Rectal smooth muscle tissue (tissue), 1 donor: ENCODE measurements around the gene POLR3A.

Source experiments
- H3K27ac ChIP-seq: one replicate; pipeline ENCODE4 v1.7.0; 2013; ENCODE audit warnings: low read depth, low read length, inconsistent platforms
- H3K27me3 ChIP-seq: one replicate; pipeline ENCODE4 v1.7.0; 2013; ENCODE audit warnings: low read length; ENCODE audit not compliant: control insufficient read depth, insufficient read depth
- H3K36me3 ChIP-seq: one replicate; pipeline ENCODE4 v1.7.0; 2013; ENCODE audit warnings: low read length; ENCODE audit not compliant: control insufficient read depth, insufficient read depth
- H3K4me1 ChIP-seq: one replicate; pipeline ENCODE4 v1.7.0; 2013; ENCODE audit warnings: low read length; ENCODE audit not compliant: control insufficient read depth, insufficient read depth
- H3K4me3 ChIP-seq: one replicate; pipeline ENCODE4 v1.7.0; 2013; ENCODE audit warnings: low read length
- H3K9ac ChIP-seq: one replicate; pipeline ENCODE4 v1.7.0; 2013; ENCODE audit warnings: low read length

Gene POLR3A

GRCh38 chr10:77965294-77965693 is 64.0 kb downstream of the POLR3A start:
- peaks cover 12% of the 10 kb centered on the region for H3K4me1 ChIP-seq
- H3K4me3 ChIP-seq = no peak overlapping the region
- no peak overlapping the region for H3K27ac ChIP-seq
- H3K27me3 ChIP-seq = no peaks in the 10 kb centered on the region
- H3K36me3 ChIP-seq = no peaks in the 10 kb centered on the region
- H3K9ac ChIP-seq = no peak overlapping the region

- H3K27ac ChIP-seq = no peak overlapping the region
- H3K27me3 ChIP-seq = no peaks in the 10 kb centered on the region
- H3K9ac ChIP-seq = no peak overlapping the region
- peaks cover 9% of the 10 kb centered on the region for H3K4me1 ChIP-seq
- no peaks in the 10 kb centered on the region for H3K36me3 ChIP-seq
- H3K4me3 ChIP-seq = no peak overlapping the region
These were observed 64.5 kb downstream of the POLR3A start for GRCh38 chr10:77964811-77965210.

GRCh38 chr10:77963901-77964300 is 65.4 kb downstream of the POLR3A start:
- H3K9ac ChIP-seq = no peak overlapping the region
- no peak overlapping the region for H3K27ac ChIP-seq
- no peaks in the 10 kb centered on the region for H3K36me3 ChIP-seq
- peaks cover under 1% of the 10 kb centered on the region for H3K4me1 ChIP-seq
- H3K27me3 ChIP-seq = no peaks in the 10 kb centered on the region
- no peak overlapping the region for H3K4me3 ChIP-seq

- H3K36me3 ChIP-seq = no peaks in the 10 kb centered on the region
- H3K27ac ChIP-seq = no peak overlapping the region
- no peak overlapping the region for H3K4me3 ChIP-seq
- no peak overlapping the region for H3K9ac ChIP-seq
- no peaks in the 10 kb centered on the region for H3K27me3 ChIP-seq
- H3K4me1 ChIP-seq = no peaks in the 10 kb centered on the region
These were observed 66.8 kb downstream of the POLR3A start for GRCh38 chr10:77962350-77963146.

- no peak overlapping the region for H3K9ac ChIP-seq
- no peak overlapping the region for H3K27ac ChIP-seq
- no peaks in the 10 kb centered on the region for H3K4me1 ChIP-seq
- no peaks in the 10 kb centered on the region for H3K27me3 ChIP-seq
- no peak overlapping the region for H3K4me3 ChIP-seq
- H3K36me3 ChIP-seq = no peaks in the 10 kb centered on the region
These were observed 67.6 kb downstream of the POLR3A start for GRCh38 chr10:77961668-77962067.

- Histone ChIP-seq H3K27me3 (no peaks in the 10 kb centered on the region), H3K9ac (no peak overlapping the region), H3K4me1 (no peaks in the 10 kb centered on the region), H3K4me3 (no peak overlapping the region), H3K27ac (no peak overlapping the region), H3K36me3 (no peaks in the 10 kb centered on the region)
These were observed 68.4 kb downstream of the POLR3A start for GRCh38 chr10:77960829-77961329.

GRCh38 chr10:77959887-77960455 is 69.3 kb downstream of the POLR3A start:
- H3K27ac ChIP-seq = no peak overlapping the region
- H3K9ac ChIP-seq = no peak overlapping the region
- no peaks in the 10 kb centered on the region for H3K27me3 ChIP-seq
- H3K36me3 ChIP-seq = no peaks in the 10 kb centered on the region
- H3K4me3 ChIP-seq = no peak overlapping the region
- H3K4me1 ChIP-seq = no peaks in the 10 kb centered on the region

- Histone ChIP-seq H3K9ac (no peak overlapping the region), H3K36me3 (no peaks in the 10 kb centered on the region), H3K27me3 (no peaks in the 10 kb centered on the region), H3K4me3 (no peak overlapping the region), H3K4me1 (no peaks in the 10 kb centered on the region), H3K27ac (no peak overlapping the region)
These were observed 69.9 kb downstream of the POLR3A start for GRCh38 chr10:77959384-77959783.

- no peaks in the 10 kb centered on the region for H3K36me3 ChIP-seq
- H3K27ac ChIP-seq = no peak overlapping the region
- H3K27me3 ChIP-seq = no peaks in the 10 kb centered on the region
- H3K4me1 ChIP-seq = no peaks in the 10 kb centered on the region
- H3K4me3 ChIP-seq = no peak overlapping the region
- H3K9ac ChIP-seq = no peak overlapping the region
These were observed 74.2 kb downstream of the POLR3A start for GRCh38 chr10:77955136-77955535.

- H3K4me3 ChIP-seq = no peak overlapping the region
- H3K27me3 ChIP-seq = no peaks in the 10 kb centered on the region
- no peak overlapping the region for H3K9ac ChIP-seq
- no peaks in the 10 kb centered on the region for H3K36me3 ChIP-seq
- no peaks in the 10 kb centered on the region for H3K4me1 ChIP-seq
- H3K27ac ChIP-seq = no peak overlapping the region
These were observed 80.1 kb downstream of the POLR3A start for GRCh38 chr10:77949167-77949566.

GRCh38 chr10:77946084-77946483 is 83.2 kb downstream of the POLR3A start:
- Histone ChIP-seq H3K27ac (no peak overlapping the region), H3K4me3 (no peak overlapping the region), H3K27me3 (no peaks in the 10 kb centered on the region), H3K36me3 (no peaks in the 10 kb centered on the region), H3K9ac (no peak overlapping the region), H3K4me1 (peaks cover 5% of the 10 kb centered on the region)

- Histone ChIP-seq H3K4me1 (peaks cover 11% of the 10 kb centered on the region), H3K27me3 (no peaks in the 10 kb centered on the region), H3K4me3 (no peak overlapping the region), H3K9ac (no peak overlapping the region), H3K36me3 (no peaks in the 10 kb centered on the region), H3K27ac (no peak overlapping the region)
These were observed 84.8 kb downstream of the POLR3A start for GRCh38 chr10:77944519-77944918.
